Midbrain (tissue), 1 donor: ENCODE measurements around the gene PTPN11.

Source experiments
- DNase-seq: peaks from one replicate; lab custom pipeline; 2025; lab: John Stamatoyannopoulos, UW

Gene PTPN11

GRCh38 chr12:112543751-112544150 lies 125.0 kb downstream of the PTPN11 start:
- DNase-seq = no peak

- DNase-seq = no peak
Measured at GRCh38 chr12:112546339-112546738, 127.6 kb downstream of the PTPN11 start.

- no peak for DNase-seq
Measured at GRCh38 chr12:112546996-112547395, 128.2 kb downstream of the PTPN11 start.

GRCh38 chr12:112549031-112549430 lies 130.3 kb downstream of the PTPN11 start:
- no peak for DNase-seq

GRCh38 chr12:112551681-112552080 lies 132.9 kb downstream of the PTPN11 start:
- no peak for DNase-seq

GRCh38 chr12:112555621-112556233 lies 137.0 kb downstream of the PTPN11 start:
- DNase-seq = no peak

GRCh38 chr12:112557951-112558630 lies 139.3 kb downstream of the PTPN11 start:
- no peak for DNase-seq
